Left lung (tissue), 10 donors: ENCODE measurements around the gene RAB3B. TPM values are rescaled to one million over a fixed set of nuclear protein-coding genes. Genes with fewer than 3 reads are reported as not detected.

Experiments used
- ATAC-seq: fragments of 200-7000 bp; cut with Tn5 transposase; one replicate; pipeline ENCODE4 v1.9.1; 2020; ENCODE audit warnings: moderate library complexity
- DNase-seq, 4 donors: peaks; one replicate each; pipeline ENCODE4 v3.0.0-alpha.2; 2013 to 2020
- H3K27ac ChIP-seq, 2 donors: fragments of 200-600 bp; sonication (generic) in 1 of 2; one replicate each; pipeline versions ENCODE4 v1.5.0 to v1.8.0; 2020 to 2021
- H3K27me3 ChIP-seq, 2 donors: fragments of 200-600 bp; sonication (generic) in 1 of 2; one replicate each; pipeline versions ENCODE4 v1.5.0 to v1.8.0; 2020 to 2021
- H3K36me3 ChIP-seq, 2 donors: fragments of 200-600 bp; sonication (generic) in 1 of 2; one replicate each; pipeline versions ENCODE4 v1.5.0 to v1.8.0; 2020 to 2021
- H3K4me1 ChIP-seq, 2 donors: fragments of 200-600 bp; one replicate each; pipeline ENCODE4 v1.8.0; 2021
- H3K4me3 ChIP-seq, 2 donors: fragments of 200-600 bp; sonication (generic) in 1 of 2; one replicate each; pipeline versions ENCODE4 v1.5.0 to v1.8.0; 2020 to 2021; ENCODE audit warnings: mild to moderate bottlenecking in 1 of 2
- H3K9me3 ChIP-seq, 2 donors: fragments of 200-600 bp; sonication (generic) in 1 of 2; one replicate each; pipeline versions ENCODE4 v1.5.0 to v1.8.0; 2020 to 2021
- intact Hi-C, 2 donors: fragments of 100-400 bp; cut with DNase I; formaldehyde crosslinking; loops; one replicate each; pipeline versions ENCODE4 v1.11.2 to v1.14.2; 2022
- polyA plus RNA-seq, 6 donors: library from polyadenylated mRNA; unstranded; fragments of 120-200 nt; gene quantifications; one replicate each; pipeline ENCODE4 v1.2.1, GENCODE V29; 2013; ENCODE audit not compliant: insufficient read length in 6 of 6
- total RNA-seq, 2 donors: library from RNA; stranded (reverse); fragmentation: NEBNext Ultra II Directional; extraction: Animal tissue kit (Norgen Biotek cat#: 25700); gene quantifications; one replicate each; pipeline ENCODE4 v1.2.1, GENCODE V29; 2021
- TF ChIP-seq, protein P1 (sequence below), 2 donors: fragments of 200-600 bp; sonication (generic) in 1 of 2; IDR thresholded peaks; one replicate each; pipeline versions ENCODE4 v1.5.0 to v1.8.0; 2021; ENCODE audit warnings: antibody characterized with exemption in 2 of 2
- donor health status: DM: no; HTN: yes; CAD: no.
- donor health status: DM: no; HTN: no; CAD: no.

The RAB3B gene
- total and polyA plus RNA-seq, 8 donors = 0.05 to 0.63 (median 0.39) TPM

DNA sequence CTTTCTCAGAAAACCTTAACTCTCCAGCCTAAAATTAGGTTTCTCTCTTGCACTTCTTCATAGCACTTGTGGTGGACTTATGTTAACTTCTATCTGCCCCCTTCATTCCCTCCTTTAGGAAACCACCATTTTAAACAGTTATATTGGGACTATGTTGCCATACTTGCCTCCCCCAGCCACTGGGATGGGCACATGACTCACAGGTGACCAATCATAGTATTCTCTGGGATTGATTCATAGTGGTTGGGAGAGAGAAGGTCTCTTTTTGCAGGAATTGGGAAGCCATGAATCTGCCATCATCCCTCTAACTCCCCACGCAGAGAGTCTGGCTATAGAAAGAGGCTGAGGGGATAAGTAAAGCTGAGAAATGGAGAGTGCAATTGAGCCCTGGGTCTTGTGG lies 61.6 kb downstream of the RAB3B start:
- Histone ChIP-seq H3K4me1 (no peaks in the 10 kb centered on the region), H3K27ac (no peak overlapping the region), H3K9me3 (no peaks in the 10 kb centered on the region), H3K36me3 (no peaks in the 10 kb centered on the region), H3K4me3 (no peak overlapping the region), H3K27me3 (peaks cover 5 to 75% of the 10 kb centered on the region in 2 donors)
- no peak for DNase-seq
- intact Hi-C loops = no loop called here
- TF ChIP-seq, protein P1, sequence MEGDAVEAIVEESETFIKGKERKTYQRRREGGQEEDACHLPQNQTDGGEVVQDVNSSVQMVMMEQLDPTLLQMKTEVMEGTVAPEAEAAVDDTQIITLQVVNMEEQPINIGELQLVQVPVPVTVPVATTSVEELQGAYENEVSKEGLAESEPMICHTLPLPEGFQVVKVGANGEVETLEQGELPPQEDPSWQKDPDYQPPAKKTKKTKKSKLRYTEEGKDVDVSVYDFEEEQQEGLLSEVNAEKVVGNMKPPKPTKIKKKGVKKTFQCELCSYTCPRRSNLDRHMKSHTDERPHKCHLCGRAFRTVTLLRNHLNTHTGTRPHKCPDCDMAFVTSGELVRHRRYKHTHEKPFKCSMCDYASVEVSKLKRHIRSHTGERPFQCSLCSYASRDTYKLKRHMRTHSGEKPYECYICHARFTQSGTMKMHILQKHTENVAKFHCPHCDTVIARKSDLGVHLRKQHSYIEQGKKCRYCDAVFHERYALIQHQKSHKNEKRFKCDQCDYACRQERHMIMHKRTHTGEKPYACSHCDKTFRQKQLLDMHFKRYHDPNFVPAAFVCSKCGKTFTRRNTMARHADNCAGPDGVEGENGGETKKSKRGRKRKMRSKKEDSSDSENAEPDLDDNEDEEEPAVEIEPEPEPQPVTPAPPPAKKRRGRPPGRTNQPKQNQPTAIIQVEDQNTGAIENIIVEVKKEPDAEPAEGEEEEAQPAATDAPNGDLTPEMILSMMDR (IDR thresholded peaks at IDR 0.05) = no peak
- ATAC-seq = no peak

DNA sequence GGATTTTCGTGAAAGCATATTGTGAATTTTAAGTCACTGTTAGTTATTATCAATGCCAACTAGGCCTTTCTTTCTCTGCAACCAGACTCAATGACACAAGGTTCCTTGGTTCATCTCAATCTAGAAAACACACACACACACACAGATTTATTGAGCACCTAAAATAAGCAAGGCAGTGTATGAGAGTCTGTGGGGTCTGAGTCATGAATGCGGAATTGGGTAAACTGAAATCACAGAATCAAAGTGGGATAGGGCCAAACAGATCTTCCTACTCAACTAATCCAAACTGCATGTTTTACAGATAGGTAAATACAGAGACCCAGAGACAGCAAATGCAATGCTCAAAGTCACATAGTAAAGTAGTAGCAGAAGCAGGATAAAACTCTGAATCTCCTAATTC lies 63.5 kb downstream of the RAB3B start:
- TF ChIP-seq, protein P1 (IDR thresholded peaks at IDR 0.05) = no peak
- Histone ChIP-seq H3K27ac (no peak overlapping the region), H3K4me1 (no peaks in the 10 kb centered on the region), H3K9me3 (no peaks in the 10 kb centered on the region), H3K36me3 (no peaks in the 10 kb centered on the region), H3K4me3 (no peak overlapping the region), H3K27me3 (peaks cover 5 to 87% of the 10 kb centered on the region in 2 donors)
- DNase-seq = no peak
- intact Hi-C loops = no loop called here
- ATAC-seq = no peak

DNA sequence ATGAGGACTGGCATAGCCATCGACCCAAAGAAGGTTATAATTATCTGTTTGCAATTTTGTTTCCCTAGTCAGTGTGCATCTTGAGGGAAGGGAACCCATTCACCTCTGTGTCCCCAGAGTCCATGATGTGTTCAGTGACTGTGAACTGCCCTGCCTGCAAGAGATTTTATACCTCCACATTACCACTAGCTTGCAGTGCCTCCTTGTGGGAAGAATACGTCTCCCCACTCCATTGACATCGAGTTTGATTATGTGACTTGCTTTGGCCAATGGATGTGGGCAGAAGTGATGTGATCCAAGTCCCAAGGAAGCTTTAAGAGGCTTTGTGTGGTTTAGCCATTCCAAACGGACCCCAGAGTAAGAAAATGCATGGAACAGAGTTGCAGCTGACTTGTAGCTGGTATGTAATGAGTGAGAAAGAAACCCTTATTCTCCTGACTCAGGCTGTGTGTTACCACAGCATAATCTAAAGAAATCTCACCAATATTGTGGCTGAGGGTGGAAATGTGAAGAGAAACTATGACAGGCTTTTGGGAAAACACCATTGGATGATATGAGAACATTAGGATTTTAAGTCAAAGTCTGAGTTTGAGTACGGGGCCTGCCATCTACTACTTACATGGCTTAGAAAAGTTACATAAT lies 64.2 kb downstream of the RAB3B start:
- Histone ChIP-seq H3K27me3 (peaks cover 5 to 93% of the 10 kb centered on the region in 2 donors), H3K4me3 (no peak overlapping the region), H3K36me3 (no peaks in the 10 kb centered on the region), H3K9me3 (no peaks in the 10 kb centered on the region), H3K27ac (no peak overlapping the region), H3K4me1 (no peaks in the 10 kb centered on the region)
- DNase-seq (no peak), ATAC-seq (no peak)
- TF ChIP-seq, protein P1 (IDR thresholded peaks at IDR 0.05) = no peak
- intact Hi-C loops = no loop called here

DNA sequence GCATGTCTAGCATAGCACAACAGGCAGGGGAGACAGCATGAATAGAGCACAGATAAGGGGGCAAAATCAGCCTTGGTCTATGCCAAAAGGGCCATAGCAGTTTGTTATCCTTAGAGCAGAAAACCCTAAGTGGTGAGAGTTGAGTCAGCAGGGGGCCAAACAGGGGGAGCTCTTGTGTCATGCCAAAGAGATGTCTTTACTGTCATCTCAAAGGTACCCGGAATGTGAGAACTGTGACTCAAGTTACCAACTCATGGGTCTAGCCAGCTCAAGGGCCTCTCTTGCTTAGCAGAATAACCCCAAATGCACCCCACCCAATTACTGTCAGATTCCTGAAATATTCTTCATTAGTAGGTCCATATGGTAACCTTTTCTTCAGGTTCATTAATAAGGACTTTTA lies 66.0 kb downstream of the RAB3B start:
- Histone ChIP-seq H3K36me3 (no peaks in the 10 kb centered on the region), H3K27me3 (peaks cover 8 to 86% of the 10 kb centered on the region in 2 donors), H3K4me1 (no peaks in the 10 kb centered on the region), H3K27ac (no peak overlapping the region), H3K4me3 (no peak overlapping the region), H3K9me3 (no peaks in the 10 kb centered on the region)
- TF ChIP-seq, protein P1 (IDR thresholded peaks at IDR 0.05) = no peak
- no peak for ATAC-seq
- intact Hi-C loops = no loop called here
- DNase-seq = no peak

- Histone ChIP-seq H3K27ac (no peak overlapping the region), H3K4me1 (no peaks in the 10 kb centered on the region), H3K36me3 (no peaks in the 10 kb centered on the region), H3K9me3 (no peaks in the 10 kb centered on the region), H3K4me3 (no peak overlapping the region), H3K27me3 (peaks cover 8 to 78% of the 10 kb centered on the region in 2 donors)
- DNase-seq (no peak), ATAC-seq (no peak)
- TF ChIP-seq, protein P1 (IDR thresholded peaks at IDR 0.05) = no peak
- intact Hi-C loops = no loop called here
Observed at GRCh38 chr1:51922040-51922439, 68.5 kb downstream of the RAB3B start.
